ENCODE data around the gene ZNF845. TPM values are rescaled to one million over a fixed set of nuclear protein-coding genes. Genes with fewer than 3 reads are reported as not detected.
A peak's percentile ranks its signal among the peaks of the same experiment; 100 is the strongest.

The ZNF845 gene
- total RNA-seq, 2 donors from 2014 or later, result 4.2 to 7.4 TPM

DNA sequence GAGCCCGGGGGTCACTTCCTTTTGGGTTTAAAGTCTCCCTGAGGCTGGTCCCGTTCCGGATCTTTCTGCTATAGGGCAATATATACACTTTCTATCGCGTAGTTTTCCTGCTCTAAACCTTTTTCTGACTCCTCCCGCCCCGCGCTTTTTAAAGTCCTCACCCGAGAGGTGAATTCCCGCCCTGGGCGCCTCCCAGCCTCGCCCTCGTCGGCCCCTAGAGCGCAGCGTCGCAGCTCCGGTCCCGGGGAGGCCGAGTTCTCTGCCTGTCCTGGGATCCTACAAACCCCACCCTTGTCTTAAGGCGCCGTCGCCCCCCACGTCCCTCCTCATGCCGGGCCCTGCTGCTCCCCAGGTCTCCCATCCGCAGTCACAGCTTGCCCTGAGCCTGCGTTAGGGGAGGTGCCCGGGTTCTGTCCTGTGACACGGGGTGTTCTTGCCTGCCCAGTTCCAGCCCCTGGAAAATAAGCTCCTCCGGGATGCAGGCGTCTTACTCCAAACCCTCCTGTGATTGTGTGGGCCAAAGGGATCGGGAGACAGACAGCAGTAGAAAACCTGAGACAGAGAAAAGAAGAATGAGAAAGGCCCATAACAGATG is 32.4 kb downstream of the ZNF845 start:
- Histone ChIP-seq H3K36me3 (no peaks in the 10 kb centered on the region), H3K4me3 (peak overlapping the region; percentile 84), H3K27ac (peak overlapping the region; percentile 66 to 81), H3K4me1 (ENCODE audit: control insufficient read depth in 1 of 2, low read depth in 2 of 2) (no peaks in the 10 kb centered on the region), H3K9me3 (no peaks in the 10 kb centered on the region), H3K27me3 (replicated peaks; ENCODE audit: insufficient read depth) (no peaks in the 10 kb centered on the region)
- DNase-seq (ENCODE audit: low spot score), result no peak
- TF ChIP-seq CTCF (IDR thresholded peaks at IDR 0.05), result no peak
- ATAC-seq (ENCODE audit: insufficient number of reproducible peaks, low FRiP score, low read depth), result peak; percentile 55

- no peak for ATAC-seq (ENCODE audit: insufficient number of reproducible peaks, low FRiP score, low read depth)
Measured at GRCh38 chr19:53372196-53372595, 38.6 kb downstream of the ZNF845 start.

GRCh38 chr19:53374288-53374687 is 40.7 kb downstream of the ZNF845 start:
- no peak overlapping the region for H3K27ac ChIP-seq
- no peak for TF ChIP-seq CTCF (IDR thresholded peaks at IDR 0.05)
- H3K36me3 ChIP-seq, result peaks cover 40% of the 10 kb centered on the region
- H3K4me3 ChIP-seq, result no peak overlapping the region
- peaks cover 18% of the 10 kb centered on the region for H3K9me3 ChIP-seq
- no peak for DNase-seq (ENCODE audit: low spot score)
- no peaks in the 10 kb centered on the region for H3K27me3 ChIP-seq (replicated peaks; ENCODE audit: insufficient read depth)
- no peak for ATAC-seq (ENCODE audit: insufficient number of reproducible peaks, low FRiP score, low read depth)
- H3K4me1 ChIP-seq (ENCODE audit: control insufficient read depth in 1 of 2, low read depth in 2 of 2), result no peaks in the 10 kb centered on the region

More at GRCh38 chr19:53372196-53372595, 38.6 kb downstream of the ZNF845 start:
- Histone ChIP-seq H3K4me3 (no peak overlapping the region), H3K27me3 (replicated peaks; ENCODE audit: insufficient read depth) (no peaks in the 10 kb centered on the region), H3K27ac (no peak overlapping the region), H3K36me3 (peaks cover 24% of the 10 kb centered on the region), H3K9me3 (peaks cover 5% of the 10 kb centered on the region), H3K4me1 (ENCODE audit: control insufficient read depth in 1 of 2, low read depth in 2 of 2) (no peaks in the 10 kb centered on the region)
- DNase-seq (ENCODE audit: low spot score), result no peak
- TF ChIP-seq CTCF (IDR thresholded peaks at IDR 0.05), result no peak

- ATAC-seq (ENCODE audit: insufficient number of reproducible peaks, low FRiP score, low read depth) (no peak), DNase-seq (ENCODE audit: low spot score) (no peak)
- TF ChIP-seq CTCF (IDR thresholded peaks at IDR 0.05), result no peak
- Histone ChIP-seq H3K27me3 (replicated peaks; ENCODE audit: insufficient read depth) (no peaks in the 10 kb centered on the region), H3K4me1 (ENCODE audit: control insufficient read depth in 1 of 2, low read depth in 2 of 2) (no peaks in the 10 kb centered on the region), H3K27ac (no peak overlapping the region), H3K36me3 (peaks cover 45% of the 10 kb centered on the region), H3K9me3 (peaks cover 22% of the 10 kb centered on the region), H3K4me3 (no peak overlapping the region)
Measured at GRCh38 chr19:53374743-53375142, 41.2 kb downstream of the ZNF845 start.

DNA sequence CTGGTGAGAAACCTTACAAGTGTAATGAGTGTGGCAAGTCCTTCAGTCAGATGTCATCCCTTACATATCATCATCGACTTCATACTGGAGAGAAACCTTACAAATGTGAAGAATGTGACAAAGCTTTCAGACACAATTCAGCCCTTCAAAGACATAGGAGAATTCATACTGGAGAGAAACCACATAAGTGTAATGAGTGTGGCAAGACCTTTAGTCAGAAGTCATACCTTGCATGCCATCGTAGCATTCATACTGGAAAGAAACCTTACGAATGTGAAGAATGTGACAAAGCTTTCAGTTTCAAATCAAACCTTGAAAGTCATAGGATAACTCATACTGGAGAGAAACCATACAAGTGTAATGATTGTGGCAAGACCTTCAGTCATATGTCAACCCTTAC is 47.8 kb downstream of the ZNF845 start:
- H3K4me1 ChIP-seq (ENCODE audit: control insufficient read depth in 1 of 2, low read depth in 2 of 2), result no peaks in the 10 kb centered on the region
- no peak for DNase-seq (ENCODE audit: low spot score)
- no peak overlapping the region for H3K27ac ChIP-seq
- H3K4me3 ChIP-seq, result no peak overlapping the region
- TF ChIP-seq CTCF (IDR thresholded peaks at IDR 0.05), result no peak
- peaks cover 76% of the 10 kb centered on the region for H3K9me3 ChIP-seq
- ATAC-seq (ENCODE audit: insufficient number of reproducible peaks, low FRiP score, low read depth), result no peak
- H3K36me3 ChIP-seq, result peaks cover 52% of the 10 kb centered on the region
- no peaks in the 10 kb centered on the region for H3K27me3 ChIP-seq (replicated peaks; ENCODE audit: insufficient read depth)

All from thoracic aorta (tissue), 2 donors.